ENCODE data around the gene RUNX1. TPM values are rescaled to one million over a fixed set of nuclear protein-coding genes. Genes with fewer than 3 reads are reported as not detected.

The RUNX1 gene
- total and polyA plus RNA-seq, 2 of the 13 experiments (the other 11 are each of a cell fraction or from before 2014, with no cell fraction given), result 5.4 to 6.4 TPM

- peak; percentile 58; the same call in 1 of the 2 replicates for TF ChIP-seq ZNF362 (CRISPR knock-in tag; IDR thresholded peaks at IDR 0.05; ENCODE audit: borderline replicate concordance)
- TF ChIP-seq ZNF687 (CRISPR knock-in tag; IDR thresholded peaks at IDR 0.05), result no peak
- TF ChIP-seq HOXA7 (CRISPR knock-in tag; IDR thresholded peaks at IDR 0.05), result no peak
- no peak for TF ChIP-seq ZNF446 (CRISPR knock-in tag; IDR thresholded peaks at IDR 0.05)
- no peak for TF ChIP-seq POLR2A (IDR thresholded peaks at IDR 0.05; ENCODE audit: insufficient read depth in 1 of 2, low read depth in 2 of 2, low read length in 2 of 2)
These were observed 74.7 kb downstream of the RUNX1 start (continued) for GRCh38 chr21:34974162-34974981.

- Histone ChIP-seq H3K4me1 (ENCODE audit: insufficient read depth, low read length) (peaks cover 36% of the 10 kb centered on the region), H3K9me3 (ENCODE audit: low read length) (no peaks in the 10 kb centered on the region), H3K27ac (ENCODE audit: extremely low read length, insufficient read depth, low read length) (no peak overlapping the region), H3K4me3 (replicated peaks in 1 of 3; ENCODE audit: insufficient read depth in 1 of 3, low read depth in 2 of 3, low read length in 3 of 3) (no peak overlapping the region), H3K36me3 (replicated peaks in 1 of 2; ENCODE audit: control insufficient read depth in 1 of 2, insufficient read depth in 2 of 2, low read length in 2 of 2) (no peaks in the 10 kb centered on the region), H3K79me2 (ENCODE audit: insufficient read depth, low read length) (no peaks in the 10 kb centered on the region), H3K4me2 (ENCODE audit: low read depth, low read length) (peak overlapping the region; percentile 48; the same call in 1 of the 2 replicates), H3K9ac (ENCODE audit: insufficient read depth, low read depth, low read length) (no peak overlapping the region), H3K27me3 (ENCODE audit: control insufficient read depth in 1 of 2, insufficient read depth in 2 of 2, low read length in 2 of 2) (no peaks in the 10 kb centered on the region; a peak in 1 of 5 replicates), H4K20me1 (ENCODE audit: insufficient read depth, low read length) (no peaks in the 10 kb centered on the region), H2AFZ (ENCODE audit: low read length) (no peak overlapping the region)
- intact Hi-C loops (cut with micrococcal nuclease; ENCODE audit: unreplicated experiment), result no loop called here
- ChIA-PET CTCF (ENCODE audit: low intra/inter-chr PET ratio, low total read pairs) (no interaction called here), POLR2A (interaction anchor here (0.8 to 1.6 kb wide), 3 partner anchors 48 to 85 kb away, joined by 3 to 6 read pairs (median 3); no protein-coding TSS in a partner anchor)
- in situ Hi-C loops (cut with HindIII; ENCODE audit: extremely low pct_ligation_motif_present, low pct_unique_long_range_greater_than_20kb), result no loop called here
- TF ChIP-seq, protein P1, sequence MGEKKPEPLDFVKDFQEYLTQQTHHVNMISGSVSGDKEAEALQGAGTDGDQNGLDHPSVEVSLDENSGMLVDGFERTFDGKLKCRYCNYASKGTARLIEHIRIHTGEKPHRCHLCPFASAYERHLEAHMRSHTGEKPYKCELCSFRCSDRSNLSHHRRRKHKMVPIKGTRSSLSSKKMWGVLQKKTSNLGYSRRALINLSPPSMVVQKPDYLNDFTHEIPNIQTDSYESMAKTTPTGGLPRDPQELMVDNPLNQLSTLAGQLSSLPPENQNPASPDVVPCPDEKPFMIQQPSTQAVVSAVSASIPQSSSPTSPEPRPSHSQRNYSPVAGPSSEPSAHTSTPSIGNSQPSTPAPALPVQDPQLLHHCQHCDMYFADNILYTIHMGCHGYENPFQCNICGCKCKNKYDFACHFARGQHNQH (CRISPR knock-in tag; IDR thresholded peaks at IDR 0.05), result no peak
- TF ChIP-seq PAXIP1 (CRISPR knock-in tag; conservative IDR thresholded peaks at IDR 0.05) (no peak), NR2F1 (CRISPR knock-in tag; IDR thresholded peaks at IDR 0.05) (no peak), GATAD2A (CRISPR knock-in tag; IDR thresholded peaks at IDR 0.05) (no peak)
- 88% methylated on average over 3 of the region's 3 CpGs for WGBS (ENCODE audit: low lambda C conversion rate)
- FAIRE-seq (no peak), DNase-seq (ENCODE audit: low spot score) (no peak), ATAC-seq (no peak; the same call in 2 of the 3 replicates)
- no TSS peak for BruUV-seq (replicated peaks)
These were observed 75.4 kb downstream of the RUNX1 start for GRCh38 chr21:34973685-34974084.

All from HepG2 (cell line).